Hematopoietic multipotent progenitor cell treated with erythropoietin and hydrocortisone succinate and interleukin-3 and kit ligand, for 17 days (in vitro differentiated cells): ENCODE measurements around the gene CD4.

Experiments
- DNase-seq: peaks from one replicate; pipeline ENCODE4 v3.0.0-alpha.2; 2015; ENCODE audit warnings: low spot score

CD4 gene

GRCh38 chr12:6828781-6829535, 39.6 kb downstream of the CD4 start:
- no peak for DNase-seq

- DNase-seq: no peak
These were observed 40.4 kb downstream of the CD4 start for GRCh38 chr12:6829536-6830220.

GRCh38 chr12:6830286-6830890, 41.1 kb downstream of the CD4 start:
- DNase-seq: no peak

GRCh38 chr12:6830999-6831398, 41.7 kb downstream of the CD4 start:
- DNase-seq: no peak

- no peak for DNase-seq
These were observed 42.2 kb downstream of the CD4 start for GRCh38 chr12:6831450-6831995.

GRCh38 chr12:6832125-6832524, 42.8 kb downstream of the CD4 start:
- DNase-seq: no peak

GRCh38 chr12:6833189-6833890, 44.0 kb downstream of the CD4 start:
- DNase-seq: no peak

GRCh38 chr12:6834254-6834653, 44.9 kb downstream of the CD4 start:
- DNase-seq: no peak

GRCh38 chr12:6834873-6835272, 45.5 kb downstream of the CD4 start:
- no peak for DNase-seq

- DNase-seq: no peak
These were observed 47.5 kb downstream of the CD4 start for GRCh38 chr12:6836851-6837250.

- DNase-seq: no peak
These were observed 48.2 kb downstream of the CD4 start for GRCh38 chr12:6837370-6838060.

- no peak for DNase-seq
These were observed 49.5 kb downstream of the CD4 start for GRCh38 chr12:6838854-6839253.

GRCh38 chr12:6839482-6840201, 50.3 kb downstream of the CD4 start:
- no peak for DNase-seq

GRCh38 chr12:6840330-6840729, 51.0 kb downstream of the CD4 start:
- no peak for DNase-seq

- DNase-seq: no peak
These were observed 51.6 kb downstream of the CD4 start, which contains the start of gene GNB3 for GRCh38 chr12:6840761-6841515. Gene GNB3, plus strand, starts transcription at chr12:6840925. Its CDS starts 363 bp downstream, at chr12:6841288.

GRCh38 chr12:6842075-6842474, 52.7 kb downstream of the CD4 start:
- no peak for DNase-seq

GRCh38 chr12:6843118-6843902, 54.0 kb downstream of the CD4 start:
- DNase-seq: no peak

GRCh38 chr12:6845395-6845794, 56.1 kb downstream of the CD4 start:
- DNase-seq: no peak

GRCh38 chr12:6846316-6846869, 57.1 kb downstream of the CD4 start:
- no peak for DNase-seq
